HG03575 (cell line): Measurements from ENCODE around the gene ZNF784.
"Not testable (repeated sequence)": the region's sequence is repeated elsewhere in the genome, so short reads cannot be mapped to it uniquely, and the experiment has no call there.

Experiments
- ATAC-seq: cut with Tn5 transposase; IDR thresholded peaks from one replicate; pipeline ENCODE4 v1.9.1; 2021; ENCODE audit not compliant: unreplicated experiment, insufficient number of reproducible peaks, low FRiP score; ENCODE audit errors: extremely low read depth

ZNF784 gene

DNA sequence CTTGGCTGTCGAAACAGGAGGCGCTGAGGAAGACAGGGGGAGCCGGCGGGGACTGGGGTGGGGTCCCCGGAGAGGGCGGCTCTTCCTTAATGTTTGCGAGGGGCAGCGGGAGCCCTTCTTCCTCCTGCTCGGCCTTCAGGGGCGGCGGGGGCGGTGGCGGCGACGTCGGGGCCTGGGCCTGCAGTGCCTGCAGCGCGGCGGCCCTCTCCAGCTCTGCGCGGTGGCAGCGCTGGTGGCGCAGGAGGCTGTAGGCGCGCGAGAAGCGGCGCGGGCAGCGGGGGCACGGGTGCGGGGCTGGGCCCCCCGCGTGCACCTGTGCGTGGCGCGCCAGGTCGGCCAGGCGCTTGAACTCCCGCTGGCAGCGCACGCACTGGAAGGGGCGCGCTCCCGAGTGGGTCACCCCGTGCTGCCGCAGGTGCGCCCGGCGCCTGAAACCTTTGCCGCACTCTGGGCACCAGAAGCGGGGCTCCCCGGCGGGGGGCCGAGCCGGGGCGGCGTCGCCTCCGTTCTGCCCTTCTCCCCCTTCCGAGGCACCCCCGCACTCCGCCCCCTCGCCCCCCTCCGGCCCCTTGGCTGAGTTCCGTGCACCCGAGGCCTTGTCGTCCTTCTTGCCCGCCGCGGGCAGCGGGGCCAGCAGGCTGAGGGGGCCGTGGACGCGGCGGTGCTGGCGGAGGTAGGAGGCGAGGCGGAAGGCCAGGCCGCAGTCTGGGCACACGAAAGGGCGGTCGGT, 46.2 kb downstream of the ZNF784 start:
- ATAC-seq, result no peak

DNA sequence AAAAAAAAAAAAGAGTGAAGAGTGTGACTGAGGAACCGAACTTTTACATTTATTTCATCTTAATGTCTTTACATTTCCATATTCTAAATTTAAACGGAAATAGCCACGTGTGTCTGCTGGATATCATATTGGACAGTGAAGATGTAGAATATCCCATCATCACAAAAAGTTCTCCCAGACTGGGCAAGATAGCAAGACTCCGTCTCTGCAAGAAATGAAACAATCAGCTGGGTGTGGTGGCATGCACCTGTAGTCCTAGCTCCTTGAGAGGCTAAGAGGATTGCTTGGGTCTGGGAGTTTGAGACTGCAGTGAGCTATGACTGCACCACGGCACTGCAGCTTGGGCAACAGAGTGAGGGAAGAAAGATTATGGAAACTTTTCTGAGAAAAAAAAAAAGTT, 47.6 kb downstream of the ZNF784 start:
- no peak for ATAC-seq

DNA sequence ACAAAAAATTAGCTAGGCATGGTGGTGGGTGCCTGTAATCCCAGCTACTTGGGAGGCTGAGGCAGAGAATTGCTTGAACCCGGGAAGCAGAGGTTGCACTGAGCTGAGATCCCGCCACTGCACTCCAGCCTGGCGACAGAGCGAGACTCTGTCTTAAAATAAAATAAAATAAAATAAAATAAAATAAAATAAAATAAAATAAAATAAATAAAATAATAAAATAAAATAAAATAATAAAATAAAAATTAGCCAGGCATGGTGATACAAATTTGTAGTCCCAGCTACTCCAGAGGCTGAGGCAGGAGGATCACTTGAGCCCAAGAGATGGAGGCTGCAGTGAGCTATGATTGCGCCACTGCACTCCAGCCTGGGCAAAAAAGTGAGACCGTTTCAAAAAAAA, 50.4 kb downstream of the ZNF784 start:
- not testable (repeated sequence) for ATAC-seq
